Measurements from ENCODE around the gene WASL. TPM values are rescaled to one million over a fixed set of nuclear protein-coding genes. Genes with fewer than 3 reads are reported as not detected.

The WASL gene
- total RNA-seq, 3 donors from 2014 or later (not counting 1 experiment from before 2014, with no cell fraction given): 9.6 to 12.1 (median 10.6) TPM

DNA sequence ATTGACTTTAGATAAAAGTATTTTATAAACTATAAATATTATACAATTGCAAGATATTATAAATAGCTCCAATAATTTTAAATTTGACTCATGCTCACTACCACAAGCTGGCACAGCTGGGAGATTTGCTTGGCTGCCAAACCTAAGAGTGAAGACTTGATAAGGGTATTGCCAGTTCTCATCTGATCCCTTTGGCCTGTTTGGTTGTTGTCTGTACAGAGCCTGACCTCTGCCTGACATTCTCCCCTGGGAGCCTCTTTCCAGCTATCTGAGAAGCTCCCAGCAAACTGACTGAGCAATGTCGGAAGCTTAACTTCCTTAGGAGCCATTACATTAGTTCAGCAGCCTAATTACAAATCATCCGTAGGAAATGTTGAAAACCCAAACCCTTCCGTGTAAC lies 103.3 kb downstream of the WASL start:
- no peaks in the 10 kb centered on the region for H3K9me3 Mint-ChIP-seq

DNA sequence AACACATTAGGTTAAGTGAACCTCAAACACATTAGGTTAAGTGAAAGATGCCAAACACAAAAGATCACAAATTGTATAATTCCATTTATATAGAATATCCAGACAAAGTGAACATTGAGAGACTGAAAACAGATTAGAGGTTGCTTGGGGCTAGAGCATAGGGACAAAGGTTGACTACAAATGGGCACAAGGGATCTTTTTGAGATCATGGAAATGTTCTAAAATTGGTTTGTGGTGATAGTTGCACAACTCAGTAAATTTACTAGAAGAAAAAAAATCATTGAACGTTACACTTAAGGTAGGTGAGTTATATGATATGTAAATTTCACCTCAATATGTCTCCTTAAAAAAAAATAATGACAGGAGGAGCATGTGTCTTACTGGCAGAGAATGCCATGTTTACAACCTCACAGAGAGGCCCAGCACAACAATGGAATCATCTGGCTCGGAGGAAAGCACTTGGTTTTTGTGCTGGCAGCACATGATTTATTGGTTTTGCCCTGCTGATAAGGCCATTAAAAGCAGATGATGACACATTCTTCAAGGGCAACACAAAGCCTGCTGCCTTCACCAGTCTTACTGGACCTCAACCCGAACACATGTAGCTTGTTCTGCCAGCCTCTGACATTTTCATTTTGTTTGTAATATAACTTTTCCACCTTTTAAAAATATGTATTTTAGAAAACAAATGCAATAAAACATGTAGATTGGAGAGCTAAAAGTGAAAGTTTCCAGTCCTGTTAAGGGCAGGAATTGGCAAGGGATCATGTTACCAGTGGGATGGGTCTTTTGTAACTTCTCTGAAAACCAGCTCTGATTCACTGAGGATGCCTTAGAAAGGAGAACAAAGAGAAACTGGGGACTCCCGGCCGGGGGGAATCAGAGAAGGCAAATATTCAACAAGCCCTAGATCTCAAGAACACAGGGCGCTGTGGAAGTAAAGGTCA lies 105.0 kb downstream of the WASL start:
- Histone ChIP-seq H3K4me3 (ENCODE audit: low read length) (no peak overlapping the region), H3K27ac (ENCODE audit: low read length) (no peak overlapping the region), H3K36me3 (ENCODE audit: control insufficient read depth, insufficient read depth, low read length) (no peaks in the 10 kb centered on the region), H3K4me1 (ENCODE audit: control insufficient read depth, insufficient read depth, low read length) (no peaks in the 10 kb centered on the region), H3K27me3 (ENCODE audit: control insufficient read depth, insufficient read depth, low read length) (no peaks in the 10 kb centered on the region), H3K9me3 (ENCODE audit: control insufficient read depth, insufficient read depth, low read length) (no peaks in the 10 kb centered on the region)
- intact Hi-C loops (cut with micrococcal nuclease): no loop called here
- Mint-ChIP-seq H3K4me1 (no peaks in the 10 kb centered on the region), H3K4me3 (no peak overlapping the region), H3K9me3 (no peaks in the 10 kb centered on the region), H3K27ac (no peak overlapping the region), H3K27me3 (ENCODE audit: low read depth in 2 of 2) (peaks cover 15 to 37% of the 10 kb centered on the region in 2 donors), H3K36me3 (no peaks in the 10 kb centered on the region)
- no peak for DNase-seq
- no peak for ATAC-seq
- TF ChIP-seq CTCF (IDR thresholded peaks at IDR 0.05): no peak
- 49% methylated on average over 4 of the region's 6 CpGs for WGBS (ENCODE audit: insufficient coverage)

More for the DNA sequence above, 103.3 kb downstream of the WASL start:
- ATAC-seq (no peak), DNase-seq (no peak)
- Mint-ChIP-seq H3K4me1 (no peaks in the 10 kb centered on the region), H3K36me3 (no peaks in the 10 kb centered on the region), H3K27me3 (ENCODE audit: low read depth in 2 of 2) (peaks cover 13 to 40% of the 10 kb centered on the region in 2 donors), H3K27ac (no peak overlapping the region), H3K4me3 (no peak overlapping the region)
- intact Hi-C loops (cut with micrococcal nuclease): no loop called here
- Histone ChIP-seq H3K36me3 (ENCODE audit: control insufficient read depth, insufficient read depth, low read length) (no peaks in the 10 kb centered on the region), H3K27ac (ENCODE audit: low read length) (no peak overlapping the region), H3K9me3 (ENCODE audit: control insufficient read depth, insufficient read depth, low read length) (no peaks in the 10 kb centered on the region), H3K4me3 (ENCODE audit: low read length) (no peak overlapping the region), H3K4me1 (ENCODE audit: control insufficient read depth, insufficient read depth, low read length) (no peaks in the 10 kb centered on the region), H3K27me3 (ENCODE audit: control insufficient read depth, insufficient read depth, low read length) (no peaks in the 10 kb centered on the region)
- WGBS (ENCODE audit: insufficient coverage): 83% methylated on average over 3 of the region's 3 CpGs
- no peak for TF ChIP-seq CTCF (IDR thresholded peaks at IDR 0.05)

- Histone ChIP-seq H3K4me3 (ENCODE audit: low read length) (no peak overlapping the region), H3K9me3 (ENCODE audit: control insufficient read depth, insufficient read depth, low read length) (no peaks in the 10 kb centered on the region), H3K36me3 (ENCODE audit: control insufficient read depth, insufficient read depth, low read length) (no peaks in the 10 kb centered on the region), H3K27me3 (ENCODE audit: control insufficient read depth, insufficient read depth, low read length) (peaks cover 2% of the 10 kb centered on the region), H3K4me1 (ENCODE audit: control insufficient read depth, insufficient read depth, low read length) (no peaks in the 10 kb centered on the region), H3K27ac (ENCODE audit: low read length) (no peak overlapping the region)
- DNase-seq (no peak), ATAC-seq (no peak)
- peaks cover 22 to 54% of the 10 kb centered on the region in 2 donors for H3K27me3 Mint-ChIP-seq (ENCODE audit: low read depth in 2 of 2)
- intact Hi-C loops (cut with micrococcal nuclease): no loop called here
- no peak overlapping the region for H3K27ac Mint-ChIP-seq
- 81% methylated on average over 4 of the region's 5 CpGs for WGBS (ENCODE audit: insufficient coverage)
- no peak overlapping the region for H3K4me3 Mint-ChIP-seq
- no peaks in the 10 kb centered on the region for H3K36me3 Mint-ChIP-seq
- H3K9me3 Mint-ChIP-seq: no peaks in the 10 kb centered on the region
- no peak for TF ChIP-seq CTCF (IDR thresholded peaks at IDR 0.05)
- H3K4me1 Mint-ChIP-seq: no peaks in the 10 kb centered on the region
Measured at GRCh38 chr7:123641901-123642300, 106.9 kb downstream of the WASL start.

Data from natural killer cell (primary cell).